Tibial artery (tissue), 4 donors: ENCODE data around the gene WNT16.

Source experiments
- DNase-seq, 2 donors: peaks; one replicate each; pipeline ENCODE4 v3.0.0-alpha.2; 2019
- H3K27ac ChIP-seq, 2 donors: fragments of 200-600 bp; sonication (generic) in 1 of 2; 1 replicate in 1 of 2; 2 replicates in 1 of 2; pipeline ENCODE4 v1.5.1; 2018 to 2019; ENCODE audit warnings: mild to moderate bottlenecking in 1 of 2
- H3K27me3 ChIP-seq, 2 donors: fragments of 200-600 bp; sonication (generic) in 1 of 2; one replicate each; pipeline versions ENCODE4 v1.5.1 to v1.6.0; 2016 to 2019
- H3K36me3 ChIP-seq, 3 donors: fragments of 200-600 bp; sonication (generic) in 2 of 3; one replicate each; pipeline ENCODE4 v1.5.1; 2016 to 2019; ENCODE audit warnings: mild to moderate bottlenecking in 2 of 3
- H3K4me1 ChIP-seq, 4 donors: fragments of 200-600 bp; sonication (generic) in 2 of 4; 1 replicate in 3 of 4; 2 replicates in 1 of 4; pipeline ENCODE4 v1.5.1; 2016 to 2019
- H3K4me3 ChIP-seq, 2 donors: fragments of 200-600 bp; sonication (generic) in 1 of 2; 1 replicate in 1 of 2; 2 replicates in 1 of 2; pipeline ENCODE4 v1.5.1; 2018 to 2019; ENCODE audit warnings: mild to moderate bottlenecking in 2 of 2
- H3K9me3 ChIP-seq, 3 donors: fragments of 200-600 bp; sonication (generic) in 1 of 3; one replicate each; pipeline ENCODE4 v1.5.1; 2016 to 2019
- intact Hi-C: fragments of 100-400 bp; cut with DNase I; formaldehyde crosslinking; loops from one replicate; pipeline ENCODE4 v1.15.0; 2023; ENCODE audit warnings: low total_unique reads
- TF ChIP-seq, protein P1 (sequence below), 2 experiments: fragments of 200-600 bp in 1 of 2; fragments of 450-650 bp in 1 of 2; IDR thresholded peaks; one replicate each; pipeline ENCODE4 v1.5.1; 2017 to 2019; ENCODE audit warnings: antibody characterized with exemption in 2 of 2, mild to moderate bottlenecking in 1 of 2, moderate library complexity in 1 of 2

WNT16 gene

DNA sequence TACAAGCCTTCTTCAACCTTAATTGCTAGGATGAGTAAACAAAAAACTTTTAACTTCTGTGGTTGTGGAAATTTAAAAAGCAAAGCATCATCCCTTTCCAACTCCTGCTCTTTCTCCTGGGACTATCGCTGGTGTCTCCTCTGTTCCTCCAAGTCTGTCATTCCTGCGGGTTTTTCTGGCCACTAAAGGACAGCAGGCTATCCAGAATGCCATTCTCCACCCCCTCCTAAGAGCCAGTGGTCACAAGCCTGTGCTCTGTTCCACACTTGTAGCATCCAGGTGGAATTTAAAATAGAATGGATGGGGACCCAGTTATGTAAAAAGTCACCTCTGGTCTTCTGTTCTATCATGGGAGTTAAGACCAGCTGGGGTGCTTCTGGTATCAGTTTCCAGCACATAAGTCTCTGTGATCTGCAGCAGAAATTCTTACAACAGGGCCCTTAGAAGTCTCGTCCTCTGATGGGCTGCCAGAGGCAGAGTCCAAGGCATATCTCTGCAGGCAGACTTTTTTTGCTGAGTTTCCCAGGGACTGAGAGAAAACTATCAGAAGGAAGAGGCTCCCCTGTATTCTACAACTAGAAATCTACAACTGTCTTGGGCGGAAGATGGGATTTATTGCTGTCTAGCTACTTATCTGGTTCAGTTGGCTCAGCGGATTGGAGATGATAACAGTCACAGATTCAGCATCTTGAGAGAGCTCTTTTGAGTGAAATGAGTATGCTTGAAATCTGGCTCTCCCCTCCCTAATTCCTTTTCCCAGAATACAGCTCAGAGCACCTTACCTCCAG is 5.1 kb upstream of the WNT16 start:
- TF ChIP-seq, protein P1, sequence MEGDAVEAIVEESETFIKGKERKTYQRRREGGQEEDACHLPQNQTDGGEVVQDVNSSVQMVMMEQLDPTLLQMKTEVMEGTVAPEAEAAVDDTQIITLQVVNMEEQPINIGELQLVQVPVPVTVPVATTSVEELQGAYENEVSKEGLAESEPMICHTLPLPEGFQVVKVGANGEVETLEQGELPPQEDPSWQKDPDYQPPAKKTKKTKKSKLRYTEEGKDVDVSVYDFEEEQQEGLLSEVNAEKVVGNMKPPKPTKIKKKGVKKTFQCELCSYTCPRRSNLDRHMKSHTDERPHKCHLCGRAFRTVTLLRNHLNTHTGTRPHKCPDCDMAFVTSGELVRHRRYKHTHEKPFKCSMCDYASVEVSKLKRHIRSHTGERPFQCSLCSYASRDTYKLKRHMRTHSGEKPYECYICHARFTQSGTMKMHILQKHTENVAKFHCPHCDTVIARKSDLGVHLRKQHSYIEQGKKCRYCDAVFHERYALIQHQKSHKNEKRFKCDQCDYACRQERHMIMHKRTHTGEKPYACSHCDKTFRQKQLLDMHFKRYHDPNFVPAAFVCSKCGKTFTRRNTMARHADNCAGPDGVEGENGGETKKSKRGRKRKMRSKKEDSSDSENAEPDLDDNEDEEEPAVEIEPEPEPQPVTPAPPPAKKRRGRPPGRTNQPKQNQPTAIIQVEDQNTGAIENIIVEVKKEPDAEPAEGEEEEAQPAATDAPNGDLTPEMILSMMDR (IDR thresholded peaks at IDR 0.05): no peak
- Histone ChIP-seq H3K27me3 (peaks cover 0 to 22% of the 10 kb centered on the region in 2 donors), H3K4me1 (peaks cover 0 to 1% (median under 1%) of the 10 kb centered on the region in 4 donors), H3K9me3 (no peaks in the 10 kb centered on the region), H3K36me3 (no peaks in the 10 kb centered on the region), H3K27ac (no peak overlapping the region), H3K4me3 (no peak overlapping the region)
- no peak for DNase-seq
- intact Hi-C loops: no loop called here

DNA sequence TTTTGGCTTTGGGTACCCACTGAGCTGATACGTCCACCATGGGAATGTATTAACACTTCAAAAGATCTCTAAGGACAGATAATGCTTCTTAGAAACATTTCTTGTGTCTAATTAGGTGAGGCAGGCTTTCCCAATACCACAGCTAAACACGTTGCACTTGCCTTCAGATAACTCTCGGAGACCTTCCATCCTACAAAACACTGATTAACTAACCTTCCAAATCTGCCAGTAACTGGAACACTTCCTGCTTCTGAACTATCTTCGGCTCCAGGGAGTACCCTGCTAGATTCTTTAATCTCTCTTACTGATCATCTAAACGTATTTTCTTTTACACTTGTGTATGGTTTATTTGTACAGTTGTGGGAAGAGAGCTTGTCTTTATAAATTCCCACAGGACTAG is 1.1 kb upstream of the WNT16 start:
- Histone ChIP-seq H3K36me3 (no peaks in the 10 kb centered on the region), H3K4me1 (peaks cover 0 to 21% (median 18%) of the 10 kb centered on the region in 4 donors), H3K4me3 (no peak overlapping the region), H3K27me3 (peaks cover 0 to 60% of the 10 kb centered on the region in 2 donors), H3K9me3 (no peaks in the 10 kb centered on the region), H3K27ac (no peak overlapping the region)
- intact Hi-C loops: no loop called here
- no peak for DNase-seq
- TF ChIP-seq, protein P1 (IDR thresholded peaks at IDR 0.05): no peak

DNA sequence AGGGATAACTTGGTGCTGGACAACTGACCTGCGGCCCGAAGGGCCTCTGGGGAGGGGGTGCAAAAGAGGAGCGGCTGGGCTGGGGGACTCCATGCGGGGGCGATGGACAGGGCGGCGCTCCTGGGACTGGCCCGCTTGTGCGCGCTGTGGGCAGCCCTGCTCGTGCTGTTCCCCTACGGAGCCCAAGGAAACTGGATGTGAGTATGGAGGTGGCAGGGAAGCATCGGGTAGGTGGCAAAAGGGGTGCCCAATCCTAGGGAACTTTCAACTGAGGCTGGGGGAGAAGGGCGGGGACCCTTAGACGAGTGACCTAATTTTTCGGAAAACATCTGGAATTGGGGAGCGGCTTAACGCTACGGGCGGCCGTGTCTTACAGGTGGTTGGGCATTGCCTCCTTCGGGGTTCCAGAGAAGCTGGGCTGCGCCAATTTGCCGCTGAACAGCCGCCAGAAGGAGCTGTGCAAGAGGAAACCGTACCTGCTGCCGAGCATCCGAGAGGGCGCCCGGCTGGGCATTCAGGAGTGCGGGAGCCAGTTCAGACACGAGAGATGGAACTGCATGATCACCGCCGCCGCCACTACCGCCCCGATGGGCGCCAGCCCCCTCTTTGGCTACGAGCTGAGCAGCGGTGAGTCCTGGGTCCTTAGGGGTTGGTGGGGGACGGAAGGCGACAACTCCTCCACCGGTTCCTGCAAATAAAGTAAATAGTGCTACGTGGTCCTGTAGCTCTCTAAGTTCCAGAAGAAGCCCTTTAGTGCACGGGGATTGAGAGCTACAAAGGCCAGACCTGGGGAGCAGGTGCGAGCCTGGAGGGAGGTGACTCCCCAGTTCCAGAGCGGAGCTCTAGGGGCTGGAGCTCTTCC is 622 bp downstream of the WNT16 start:
- Histone ChIP-seq H3K4me3 (peak overlapping the region; percentile 20 to 29), H3K36me3 (no peaks in the 10 kb centered on the region), H3K4me1 (peaks cover 0 to 21% (median 18%) of the 10 kb centered on the region in 4 donors), H3K27ac (no peak overlapping the region), H3K9me3 (no peaks in the 10 kb centered on the region), H3K27me3 (peaks cover 0 to 76% of the 10 kb centered on the region in 2 donors)
- TF ChIP-seq, protein P1 (IDR thresholded peaks at IDR 0.05): no peak
- intact Hi-C loops: no loop called here
- no peak for DNase-seq

DNA sequence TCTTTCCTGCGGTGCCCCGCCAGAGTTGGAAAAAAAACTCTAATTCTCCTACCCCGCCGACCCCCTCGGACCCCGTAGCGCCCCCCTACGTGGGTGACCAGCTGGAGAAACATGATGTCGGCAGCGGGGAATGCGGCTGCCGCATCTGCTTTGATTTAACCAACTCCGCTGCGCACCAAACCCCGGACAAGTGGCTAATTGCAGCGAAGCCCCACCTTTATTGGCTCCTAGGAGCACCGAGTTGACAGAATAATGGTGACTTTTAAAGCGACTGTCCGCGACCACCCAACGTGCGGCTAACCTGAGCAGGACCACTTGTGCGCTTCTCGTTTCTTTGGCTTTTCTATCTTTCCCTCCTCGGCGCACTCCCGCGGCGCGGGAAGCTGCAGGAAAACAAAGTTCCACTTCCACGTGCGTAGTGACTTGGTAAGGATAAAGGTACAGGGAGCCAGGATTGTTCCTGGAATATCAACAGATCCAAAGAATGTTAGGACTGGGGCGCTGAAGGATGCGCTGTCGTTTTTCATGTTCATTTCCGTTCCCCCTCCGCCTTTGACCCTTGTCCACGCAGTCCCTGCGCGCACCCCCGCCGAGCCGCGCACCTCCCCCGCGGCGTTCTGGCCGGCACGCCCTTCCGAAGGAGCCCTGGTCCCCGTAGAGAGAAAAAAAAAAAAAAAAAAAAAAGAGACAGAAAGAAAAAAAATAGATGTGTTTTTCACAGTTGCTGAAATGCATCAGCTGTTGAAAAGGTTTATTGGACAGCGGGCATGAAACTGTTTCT is 1.4 kb downstream of the WNT16 start:
- peaks cover 0 to 21% (median 18%) of the 10 kb centered on the region in 4 donors for H3K4me1 ChIP-seq
- TF ChIP-seq, protein P1 (IDR thresholded peaks at IDR 0.05): no peak
- DNase-seq: no peak
- intact Hi-C loops: no loop called here
- H3K27ac ChIP-seq: no peak overlapping the region
- no peaks in the 10 kb centered on the region for H3K9me3 ChIP-seq
- H3K36me3 ChIP-seq: no peaks in the 10 kb centered on the region
- H3K4me3 ChIP-seq: peak overlapping the region; percentile 20 to 29
- H3K27me3 ChIP-seq: peaks cover 0 to 83% of the 10 kb centered on the region in 2 donors

DNA sequence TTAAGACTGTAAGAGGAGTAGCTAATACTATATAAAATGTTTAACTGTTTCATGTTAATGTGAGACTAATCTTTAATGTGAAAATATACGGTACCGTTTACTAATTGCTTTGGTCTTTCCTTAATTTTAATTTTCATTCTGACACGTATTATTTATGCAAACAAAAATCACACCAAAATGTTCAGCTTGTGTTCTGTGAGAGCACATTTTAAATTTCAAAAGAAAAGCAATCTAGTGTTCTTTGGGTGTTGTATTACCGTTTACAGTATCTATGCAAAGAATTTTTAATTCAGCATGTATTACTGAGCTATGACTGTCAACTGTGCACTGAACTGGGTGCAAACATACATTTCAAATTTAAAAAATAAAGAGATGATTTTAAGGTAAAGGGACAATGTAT is 2.2 kb downstream of the WNT16 start:
- Histone ChIP-seq H3K36me3 (no peaks in the 10 kb centered on the region), H3K4me3 (no peak overlapping the region), H3K9me3 (no peaks in the 10 kb centered on the region), H3K27ac (no peak overlapping the region), H3K27me3 (peaks cover 0 to 87% of the 10 kb centered on the region in 2 donors), H3K4me1 (peaks cover 0 to 21% (median 18%) of the 10 kb centered on the region in 4 donors)
- intact Hi-C loops: no loop called here
- TF ChIP-seq, protein P1 (IDR thresholded peaks at IDR 0.05): no peak
- DNase-seq: no peak
